HUES48 (cell line): ENCODE measurements around the gene RBM8A.

Source experiments
- H3K27ac ChIP-seq: one replicate; pipeline ENCODE4 v1.7.0; 2013; ENCODE audit warnings: low read depth, low read length, inconsistent platforms
- H3K27me3 ChIP-seq: 2 replicates; pipeline ENCODE4 v1.6.1; 2013; ENCODE audit warnings: mild to moderate bottlenecking, low read length; ENCODE audit not compliant: control insufficient read depth, insufficient read depth
- H3K36me3 ChIP-seq: 2 replicates; pipeline ENCODE4 v1.6.1; 2013; ENCODE audit warnings: low read length; ENCODE audit not compliant: control insufficient read depth, insufficient read depth
- H3K4me1 ChIP-seq: 2 replicates; pipeline ENCODE4 v1.6.1; 2013; ENCODE audit warnings: mild to moderate bottlenecking, low read length; ENCODE audit not compliant: control insufficient read depth, insufficient read depth
- H3K4me3 ChIP-seq: 2 replicates; pipeline ENCODE4 v1.5.1; 2013; ENCODE audit warnings: mild to moderate bottlenecking, low read depth, low read length
- H3K9ac ChIP-seq: 2 replicates; pipeline ENCODE4 v1.6.1; 2013; ENCODE audit warnings: mild to moderate bottlenecking, low read depth, low read length, moderate library complexity
- H3K9me3 ChIP-seq: 2 replicates; pipeline ENCODE4 v1.6.1; 2013; ENCODE audit warnings: low read length; ENCODE audit not compliant: control insufficient read depth, insufficient read depth

RBM8A gene

DNA sequence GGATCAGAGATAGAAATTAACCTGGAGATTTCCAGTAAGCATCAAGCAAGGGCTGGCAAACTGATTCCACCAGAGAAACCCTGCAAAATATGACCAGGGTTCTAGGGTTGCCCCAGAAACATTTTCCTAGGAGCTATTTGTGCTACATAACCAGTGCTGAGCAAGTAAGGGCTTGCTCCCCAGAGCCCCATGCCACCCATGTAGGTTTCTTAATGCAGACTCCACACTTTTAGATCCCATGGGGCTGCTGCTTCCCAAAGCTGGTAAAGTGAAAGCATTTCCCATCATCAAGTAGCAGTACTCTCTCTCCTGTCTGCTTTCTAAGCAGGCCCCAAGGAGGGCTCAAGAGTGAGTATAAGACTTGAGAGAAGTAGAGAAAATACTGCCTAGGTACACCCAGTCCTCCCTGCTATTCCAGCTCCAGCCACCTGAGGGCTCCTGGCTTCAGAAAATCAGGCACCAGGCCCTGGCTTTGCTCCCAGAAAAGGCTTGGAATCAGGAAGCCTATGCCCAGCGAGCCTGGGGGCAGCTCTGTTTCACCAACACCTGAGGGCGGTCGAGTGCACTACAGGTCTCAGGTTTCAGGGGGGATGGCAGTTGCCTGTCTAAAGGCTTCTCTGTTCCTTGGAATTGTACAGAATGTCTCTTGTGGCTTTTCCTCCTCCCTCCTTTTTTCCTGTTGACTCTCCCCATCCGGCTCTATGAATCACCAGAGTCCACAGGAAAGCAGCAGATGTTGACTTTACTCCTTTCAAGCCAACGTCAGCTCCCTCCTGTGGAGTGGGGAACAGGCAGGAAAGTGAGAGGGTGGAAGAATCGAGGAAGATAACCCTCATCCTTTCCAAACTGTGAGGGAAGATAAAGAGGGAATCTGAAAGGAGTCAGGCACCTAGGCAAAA lies 35.4 kb downstream of the RBM8A start:
- peaks cover 12% of the 10 kb centered on the region; the same call in 1 of the 2 replicates for H3K4me1 ChIP-seq
- no peak overlapping the region for H3K9ac ChIP-seq
- H3K27me3 ChIP-seq, result no peaks in the 10 kb centered on the region
- peak overlapping the region; percentile 69 for H3K27ac ChIP-seq
- H3K36me3 ChIP-seq, result no peaks in the 10 kb centered on the region
- no peaks in the 10 kb centered on the region for H3K9me3 ChIP-seq
- peak overlapping the region; percentile 42 for H3K4me3 ChIP-seq

- H3K27ac ChIP-seq, result no peak overlapping the region
- H3K4me1 ChIP-seq, result peaks cover 12% of the 10 kb centered on the region; the same call in 1 of the 2 replicates
- no peaks in the 10 kb centered on the region for H3K27me3 ChIP-seq
- no peaks in the 10 kb centered on the region for H3K9me3 ChIP-seq
- H3K36me3 ChIP-seq, result no peaks in the 10 kb centered on the region
- H3K9ac ChIP-seq, result no peak overlapping the region
- H3K4me3 ChIP-seq, result no peak overlapping the region
These were observed 36.1 kb downstream of the RBM8A start for GRCh38 chr1:145891143-145891542.

GRCh38 chr1:145889722-145890121 lies 37.6 kb downstream of the RBM8A start:
- Histone ChIP-seq H3K4me1 (peaks cover 12% of the 10 kb centered on the region; the same call in 1 of the 2 replicates), H3K27me3 (peaks cover 9% of the 10 kb centered on the region), H3K9me3 (no peaks in the 10 kb centered on the region), H3K4me3 (no peak overlapping the region), H3K36me3 (no peaks in the 10 kb centered on the region), H3K9ac (no peak overlapping the region), H3K27ac (no peak overlapping the region)

- H3K4me1 ChIP-seq, result peaks cover 11% of the 10 kb centered on the region; the same call in 1 of the 2 replicates
- no peak overlapping the region for H3K9ac ChIP-seq
- H3K27me3 ChIP-seq, result peaks cover 24% of the 10 kb centered on the region
- no peaks in the 10 kb centered on the region for H3K9me3 ChIP-seq
- no peaks in the 10 kb centered on the region for H3K36me3 ChIP-seq
- no peak overlapping the region for H3K4me3 ChIP-seq
- H3K27ac ChIP-seq, result no peak overlapping the region
These were observed 39.7 kb downstream of the RBM8A start for GRCh38 chr1:145887631-145888030.

DNA sequence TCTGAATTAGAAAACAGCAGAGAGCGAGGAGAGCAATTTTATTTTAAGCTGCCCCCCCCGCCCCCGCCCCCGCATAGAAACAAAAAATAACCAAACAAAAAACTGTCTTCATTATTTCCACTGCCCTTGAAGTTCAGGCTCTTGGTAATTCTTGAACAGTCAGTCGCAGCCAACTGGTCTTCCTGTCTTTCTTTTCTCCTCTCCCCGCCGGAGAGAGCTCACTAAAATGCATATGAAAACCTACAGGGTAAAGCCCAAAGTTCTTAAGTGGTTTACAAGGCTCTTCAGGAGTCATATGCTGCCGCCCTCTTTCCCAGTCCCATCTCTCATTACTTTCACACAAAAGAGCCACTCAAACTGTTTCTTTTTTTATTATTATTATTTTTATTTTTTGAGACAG lies 40.5 kb downstream of the RBM8A start:
- peaks cover 25% of the 10 kb centered on the region for H3K27me3 ChIP-seq

GRCh38 chr1:145886390-145886789 lies 40.9 kb downstream of the RBM8A start:
- Histone ChIP-seq H3K4me1 (peaks cover 5% of the 10 kb centered on the region; the same call in 1 of the 2 replicates), H3K36me3 (no peaks in the 10 kb centered on the region), H3K9ac (no peak overlapping the region), H3K27ac (no peak overlapping the region), H3K27me3 (peaks cover 25% of the 10 kb centered on the region), H3K4me3 (peak overlapping the region; percentile 79), H3K9me3 (no peaks in the 10 kb centered on the region)

More for the DNA sequence above, 40.5 kb downstream of the RBM8A start:
- Histone ChIP-seq H3K27ac (no peak overlapping the region), H3K4me1 (peaks cover 5% of the 10 kb centered on the region; the same call in 1 of the 2 replicates), H3K9me3 (no peaks in the 10 kb centered on the region), H3K36me3 (no peaks in the 10 kb centered on the region), H3K9ac (no peak overlapping the region), H3K4me3 (no peak overlapping the region)

DNA sequence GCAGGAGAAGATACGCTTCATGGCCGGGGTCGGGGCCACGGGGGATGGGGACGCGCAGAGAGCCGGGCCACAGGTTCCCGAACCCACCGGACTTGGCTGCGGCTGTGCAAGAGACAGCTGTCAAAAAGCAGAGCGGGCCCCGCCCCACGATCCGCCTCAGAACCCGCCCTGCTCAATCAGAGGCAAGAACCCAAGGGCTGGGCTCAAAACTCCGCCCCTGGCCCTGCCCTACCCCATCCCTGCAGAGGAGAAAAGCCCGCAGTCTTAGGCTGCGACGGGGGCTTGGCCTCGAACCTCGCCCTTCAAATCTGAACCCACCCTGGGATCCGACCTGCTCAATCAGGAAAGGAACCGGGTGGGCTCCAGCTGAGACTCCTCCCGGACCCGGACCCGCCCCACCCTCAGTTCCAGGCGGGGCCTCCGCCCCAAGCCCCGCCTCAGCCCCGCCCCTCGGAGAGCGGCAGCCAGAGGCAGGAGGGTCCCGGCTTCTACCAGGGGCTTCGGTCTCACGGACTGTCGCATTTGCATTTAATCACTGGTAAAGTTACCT lies 41.5 kb downstream of the RBM8A start, which contains the start of gene ANKRD35:
Gene ANKRD35, minus strand, starts transcription at position 129 of the 550 bp plus-strand sequence. Its CDS starts 108 bp downstream, at position 21.
- Histone ChIP-seq H3K36me3 (no peaks in the 10 kb centered on the region), H3K27me3 (peaks cover 25% of the 10 kb centered on the region), H3K4me3 (peak within 1 kb of the TSS; percentile 79), H3K9me3 (no peaks in the 10 kb centered on the region), H3K9ac (no peak within 1 kb of the TSS), H3K27ac (no peak within 1 kb of the TSS), H3K4me1 (peaks cover 5% of the 10 kb centered on the region; the same call in 1 of the 2 replicates)

DNA sequence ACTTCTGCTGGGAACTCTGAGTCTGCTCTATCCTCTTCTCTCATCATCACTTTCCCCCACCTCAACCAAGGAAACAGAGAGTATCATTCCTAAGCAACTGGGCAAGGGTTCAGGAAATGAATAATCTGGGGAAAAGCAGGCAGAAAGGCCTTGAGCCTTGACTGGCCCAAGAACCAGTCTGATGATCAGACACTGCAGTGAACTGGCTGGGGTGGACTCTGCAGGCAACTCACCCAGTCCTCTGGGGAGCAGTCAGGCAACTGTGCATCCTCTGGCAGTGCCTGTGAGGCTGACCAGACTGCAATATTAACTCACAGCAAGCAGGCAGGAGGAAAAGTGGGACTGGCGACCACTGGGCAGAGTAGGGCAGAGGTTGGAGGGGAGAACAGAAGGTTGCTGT lies 42.6 kb downstream of the RBM8A start:
- Histone ChIP-seq H3K4me3 (no peak overlapping the region), H3K9me3 (no peaks in the 10 kb centered on the region), H3K4me1 (peaks cover 10% of the 10 kb centered on the region; the same call in 1 of the 2 replicates), H3K27ac (no peak overlapping the region), H3K27me3 (peaks cover 25% of the 10 kb centered on the region), H3K36me3 (no peaks in the 10 kb centered on the region), H3K9ac (no peak overlapping the region)

GRCh38 chr1:145879775-145880174 lies 47.5 kb downstream of the RBM8A start:
- H3K4me3 ChIP-seq, result no peak overlapping the region
- H3K27me3 ChIP-seq, result peaks cover 26% of the 10 kb centered on the region
- peak overlapping the region; percentile 2 for H3K27ac ChIP-seq
- no peaks in the 10 kb centered on the region for H3K36me3 ChIP-seq
- peaks cover 12% of the 10 kb centered on the region for H3K4me1 ChIP-seq
- H3K9ac ChIP-seq, result no peak overlapping the region
- H3K9me3 ChIP-seq, result no peaks in the 10 kb centered on the region

DNA sequence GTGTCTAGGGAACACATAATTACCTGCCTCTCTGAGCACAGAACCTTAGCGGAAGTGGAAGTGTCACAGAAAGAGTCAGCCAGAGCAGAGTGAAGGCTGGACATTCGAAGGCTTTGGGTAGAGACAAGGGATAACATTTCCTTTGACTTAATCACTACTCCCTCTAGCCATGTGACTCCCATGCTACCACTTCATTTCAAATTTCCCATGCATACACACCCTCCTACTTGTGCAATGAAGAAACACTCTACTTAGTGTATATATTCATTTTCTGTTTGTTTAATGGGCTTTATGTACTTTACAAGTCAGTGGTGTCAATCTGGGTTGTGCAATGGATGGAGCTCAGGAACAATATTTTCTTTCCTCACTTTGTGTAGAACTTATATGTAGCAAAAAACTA lies 48.6 kb downstream of the RBM8A start:
- no peak overlapping the region for H3K27ac ChIP-seq
- H3K27me3 ChIP-seq, result peaks cover 21% of the 10 kb centered on the region
- no peak overlapping the region for H3K9ac ChIP-seq
- no peaks in the 10 kb centered on the region for H3K9me3 ChIP-seq
- H3K4me3 ChIP-seq, result no peak overlapping the region
- peaks cover 12% of the 10 kb centered on the region for H3K4me1 ChIP-seq
- no peaks in the 10 kb centered on the region for H3K36me3 ChIP-seq

GRCh38 chr1:145877923-145878486 lies 49.3 kb downstream of the RBM8A start:
- no peak overlapping the region for H3K4me3 ChIP-seq
- H3K27me3 ChIP-seq, result peaks cover 24% of the 10 kb centered on the region

More at GRCh38 chr1:145877923-145878486, 49.3 kb downstream of the RBM8A start:
- Histone ChIP-seq H3K36me3 (no peaks in the 10 kb centered on the region), H3K27ac (no peak overlapping the region), H3K9ac (no peak overlapping the region), H3K9me3 (no peaks in the 10 kb centered on the region), H3K4me1 (peaks cover 12% of the 10 kb centered on the region)
